ENCODE measurements around the gene CDH23. TPM values are rescaled to one million over a fixed set of nuclear protein-coding genes. Genes with fewer than 3 reads are reported as not detected.

The CDH23 gene
- total RNA-seq, 1 donor from 2014 or later = 9.4 TPM

- TF ChIP-seq, protein P1, sequence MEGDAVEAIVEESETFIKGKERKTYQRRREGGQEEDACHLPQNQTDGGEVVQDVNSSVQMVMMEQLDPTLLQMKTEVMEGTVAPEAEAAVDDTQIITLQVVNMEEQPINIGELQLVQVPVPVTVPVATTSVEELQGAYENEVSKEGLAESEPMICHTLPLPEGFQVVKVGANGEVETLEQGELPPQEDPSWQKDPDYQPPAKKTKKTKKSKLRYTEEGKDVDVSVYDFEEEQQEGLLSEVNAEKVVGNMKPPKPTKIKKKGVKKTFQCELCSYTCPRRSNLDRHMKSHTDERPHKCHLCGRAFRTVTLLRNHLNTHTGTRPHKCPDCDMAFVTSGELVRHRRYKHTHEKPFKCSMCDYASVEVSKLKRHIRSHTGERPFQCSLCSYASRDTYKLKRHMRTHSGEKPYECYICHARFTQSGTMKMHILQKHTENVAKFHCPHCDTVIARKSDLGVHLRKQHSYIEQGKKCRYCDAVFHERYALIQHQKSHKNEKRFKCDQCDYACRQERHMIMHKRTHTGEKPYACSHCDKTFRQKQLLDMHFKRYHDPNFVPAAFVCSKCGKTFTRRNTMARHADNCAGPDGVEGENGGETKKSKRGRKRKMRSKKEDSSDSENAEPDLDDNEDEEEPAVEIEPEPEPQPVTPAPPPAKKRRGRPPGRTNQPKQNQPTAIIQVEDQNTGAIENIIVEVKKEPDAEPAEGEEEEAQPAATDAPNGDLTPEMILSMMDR (conservative IDR thresholded peaks at IDR 0.05) = no peak
- H3K4me1 Mint-ChIP-seq (ENCODE audit: unreplicated experiment) = peaks cover 4% of the 10 kb centered on the region
Measured at GRCh38 chr10:71467161-71467560, 70.4 kb downstream of the CDH23 start.

DNA sequence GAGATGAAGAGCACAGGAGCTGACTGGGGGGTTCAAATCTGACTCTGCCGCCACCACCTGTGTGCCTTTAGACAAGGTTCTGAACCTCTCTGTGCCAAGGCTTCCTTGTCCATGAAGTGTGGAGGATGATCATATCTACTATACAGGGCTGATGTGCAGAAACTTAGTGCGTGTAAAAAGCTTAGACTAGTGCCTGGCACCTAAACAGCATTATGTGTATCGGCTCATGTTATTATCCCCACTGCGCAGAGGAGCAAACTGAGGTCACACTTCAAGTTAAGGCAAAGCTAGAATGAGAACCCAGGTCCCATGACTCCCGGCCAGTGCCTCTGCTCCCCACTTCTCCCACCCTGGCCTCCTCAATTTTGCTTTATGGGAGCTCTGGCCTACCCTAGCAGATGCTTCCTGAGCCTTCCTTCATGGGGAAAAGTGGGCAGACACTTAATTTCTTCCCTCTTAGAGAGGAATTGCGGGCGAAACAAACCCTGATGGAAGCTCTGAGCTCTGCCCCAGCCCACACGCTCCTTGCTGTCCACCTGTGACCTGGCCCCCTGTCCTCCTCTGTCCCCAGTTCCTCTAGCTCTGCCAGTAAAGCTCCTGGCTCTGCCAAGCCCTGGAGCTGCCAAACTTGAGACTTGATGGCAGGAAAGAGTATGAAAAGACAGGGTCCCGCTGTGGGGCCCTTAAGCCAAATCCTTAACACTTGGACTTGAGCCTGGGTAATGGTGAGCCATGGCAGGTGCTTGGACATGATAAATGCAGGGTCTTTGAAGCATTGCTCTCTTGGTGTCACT is 71.0 kb downstream of the CDH23 start:
- Mint-ChIP-seq H3K36me3 (no peaks in the 10 kb centered on the region), H3K9me3 (no peaks in the 10 kb centered on the region), H3K27ac (no peak overlapping the region), H3K27me3 (peaks cover 4% of the 10 kb centered on the region), H3K4me3 (no peak overlapping the region), H3K4me1 (ENCODE audit: unreplicated experiment) (peaks cover 4% of the 10 kb centered on the region)
- no peak for DNase-seq (ENCODE audit: extremely low spot score, unreplicated experiment)
- TF ChIP-seq, protein P1 (conservative IDR thresholded peaks at IDR 0.05) = no peak

More at GRCh38 chr10:71467161-71467560, 70.4 kb downstream of the CDH23 start:
- Mint-ChIP-seq H3K27ac (no peak overlapping the region), H3K27me3 (peaks cover 4% of the 10 kb centered on the region), H3K4me3 (no peak overlapping the region), H3K36me3 (no peaks in the 10 kb centered on the region), H3K9me3 (no peaks in the 10 kb centered on the region)
- DNase-seq (ENCODE audit: extremely low spot score, unreplicated experiment) = no peak

- TF ChIP-seq, protein P1 (conservative IDR thresholded peaks at IDR 0.05) = no peak
- no peaks in the 10 kb centered on the region for H3K9me3 Mint-ChIP-seq
- peaks cover 4% of the 10 kb centered on the region for H3K27me3 Mint-ChIP-seq
- H3K27ac Mint-ChIP-seq = no peak overlapping the region
- H3K4me1 Mint-ChIP-seq (ENCODE audit: unreplicated experiment) = peaks cover 4% of the 10 kb centered on the region
- H3K4me3 Mint-ChIP-seq = no peak overlapping the region
- DNase-seq (ENCODE audit: extremely low spot score, unreplicated experiment) = no peak
- H3K36me3 Mint-ChIP-seq = no peaks in the 10 kb centered on the region
Measured at GRCh38 chr10:71468363-71469094, 71.8 kb downstream of the CDH23 start.

DNA sequence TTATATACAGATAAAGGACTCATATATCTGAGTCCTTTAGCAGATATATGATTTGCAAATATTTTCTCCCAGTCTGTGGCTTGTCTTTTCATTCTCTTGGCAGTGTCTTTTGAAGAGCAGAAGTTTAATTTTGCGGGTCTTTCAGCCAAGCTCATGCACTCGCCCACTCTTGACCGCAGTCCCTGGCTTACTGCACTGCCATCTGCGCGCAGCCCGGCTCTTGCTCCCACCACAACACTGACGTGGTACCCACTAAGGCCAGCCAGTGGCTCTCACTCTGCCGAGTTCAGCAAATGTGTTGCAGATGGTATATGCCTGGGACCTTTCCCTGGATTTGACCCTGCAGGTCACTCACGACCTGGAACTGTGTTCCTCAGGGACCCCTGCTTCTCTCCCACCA is 74.3 kb downstream of the CDH23 start:
- DNase-seq (ENCODE audit: extremely low spot score, unreplicated experiment) = no peak
- no peak overlapping the region for H3K27ac Mint-ChIP-seq
- H3K36me3 Mint-ChIP-seq = no peaks in the 10 kb centered on the region
- H3K4me3 Mint-ChIP-seq = no peak overlapping the region
- peaks cover 4% of the 10 kb centered on the region for H3K27me3 Mint-ChIP-seq
- TF ChIP-seq, protein P1 (conservative IDR thresholded peaks at IDR 0.05) = no peak
- H3K9me3 Mint-ChIP-seq = no peaks in the 10 kb centered on the region
- peaks cover 8% of the 10 kb centered on the region for H3K4me1 Mint-ChIP-seq (ENCODE audit: unreplicated experiment)

DNA sequence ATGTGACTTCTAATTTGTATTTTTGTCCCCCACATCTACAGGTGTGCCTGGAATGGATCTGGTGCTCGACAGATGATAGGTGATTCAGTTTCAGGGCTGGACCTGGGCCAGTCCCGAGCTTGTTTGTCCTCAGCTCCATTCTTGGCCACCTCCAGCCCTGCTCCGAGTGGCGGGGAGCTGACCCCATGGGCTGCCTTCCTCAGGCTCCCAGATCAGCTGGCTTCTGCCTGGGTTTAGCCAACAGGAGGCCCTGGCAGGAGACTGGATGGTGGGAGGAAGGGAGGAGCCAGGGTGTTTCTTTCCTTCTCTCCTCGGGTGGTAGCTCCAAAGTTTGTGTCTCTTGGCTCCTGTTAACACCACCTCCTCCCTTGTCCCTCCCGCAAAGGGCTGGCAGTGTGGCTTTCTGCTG is 75.2 kb downstream of the CDH23 start:
- H3K4me3 Mint-ChIP-seq = no peak overlapping the region
- H3K9me3 Mint-ChIP-seq = no peaks in the 10 kb centered on the region
- DNase-seq (ENCODE audit: extremely low spot score, unreplicated experiment) = no peak
- no peak overlapping the region for H3K27ac Mint-ChIP-seq
- peaks cover 14% of the 10 kb centered on the region for H3K4me1 Mint-ChIP-seq (ENCODE audit: unreplicated experiment)
- H3K36me3 Mint-ChIP-seq = no peaks in the 10 kb centered on the region
- peaks cover 7% of the 10 kb centered on the region for H3K27me3 Mint-ChIP-seq
- TF ChIP-seq, protein P1 (conservative IDR thresholded peaks at IDR 0.05) = no peak
